Thoracic aorta (tissue), 2 donors: ENCODE data around the gene TMEM161A. TPM values are rescaled to one million over a fixed set of nuclear protein-coding genes. Genes with fewer than 3 reads are reported as not detected.

Experiments
- ATAC-seq: fragments of 150-250 bp; one replicate; pipeline ENCODE4 v1.8.0; 2017; ENCODE audit warnings: low read depth; ENCODE audit not compliant: insufficient number of reproducible peaks, low FRiP score
- DNase-seq: peaks from one replicate; pipeline ENCODE4 v3.0.0-alpha.2; 2020; ENCODE audit warnings: low spot score
- H3K27ac ChIP-seq, 2 donors: fragments of 200-600 bp; sonication (generic); 1 replicate in 1 of 2; 2 replicates in 1 of 2; pipeline ENCODE4 v1.5.1; 2016; ENCODE audit warnings: mild to moderate bottlenecking in 2 of 2, moderate library complexity in 2 of 2
- H3K27me3 ChIP-seq: fragments of 200-600 bp; sonication (generic); replicated peaks from 2 replicates; pipeline ENCODE4 v1.6.0; 2016; ENCODE audit warnings: mild to moderate bottlenecking; ENCODE audit not compliant: insufficient read depth
- H3K36me3 ChIP-seq: fragments of 200-600 bp; sonication (generic); one replicate; pipeline ENCODE4 v1.5.1; 2016
- H3K4me1 ChIP-seq, 2 donors: fragments of 200-600 bp; sonication (generic); 1 replicate in 1 of 2; 2 replicates in 1 of 2; pipeline versions ENCODE4 v1.5.1 to v1.6.0; 2016; ENCODE audit warnings: low read depth in 2 of 2, mild to moderate bottlenecking in 1 of 2; ENCODE audit not compliant: control insufficient read depth in 1 of 2
- H3K4me3 ChIP-seq: fragments of 200-600 bp; sonication (generic); 2 replicates; pipeline ENCODE4 v1.5.1; 2016; ENCODE audit warnings: mild to moderate bottlenecking
- H3K9me3 ChIP-seq: fragments of 200-600 bp; sonication (generic); 2 replicates; pipeline ENCODE4 v1.5.1; 2016
- CTCF ChIP-seq: fragments of 200-600 bp; sonication (generic); IDR thresholded peaks from one replicate; pipeline ENCODE4 v1.5.1; 2019; ENCODE audit warnings: antibody characterized with exemption
- total RNA-seq, 2 donors: library from RNA; depleted of rRNA; stranded (reverse); fragments of >200 nt; gene quantifications; one replicate each; pipeline versions ENCODE4 v1.1.0 to v1.2.3, GENCODE V29; 2016

Gene TMEM161A
- total RNA-seq, 2 donors from 2014 or later = 13.8 to 14.4 TPM

GRCh38 chr19:19098703-19099632 is 39.3 kb downstream of the TMEM161A start:
- no peak for TF ChIP-seq CTCF
- Histone ChIP-seq H3K9me3 (no peaks in the 10 kb centered on the region), H3K4me1 (no peaks in the 10 kb centered on the region), H3K27me3 (no peaks in the 10 kb centered on the region), H3K36me3 (peaks cover 9% of the 10 kb centered on the region), H3K27ac (no peak overlapping the region), H3K4me3 (no peak overlapping the region)
- ATAC-seq (no peak), DNase-seq (no peak)

- DNase-seq (no peak), ATAC-seq (no peak)
- TF ChIP-seq CTCF = no peak
- peaks cover 9% of the 10 kb centered on the region for H3K36me3 ChIP-seq
- no peak overlapping the region for H3K4me3 ChIP-seq
- H3K27me3 ChIP-seq = no peaks in the 10 kb centered on the region
- H3K9me3 ChIP-seq = no peaks in the 10 kb centered on the region
- no peaks in the 10 kb centered on the region for H3K4me1 ChIP-seq
- H3K27ac ChIP-seq = no peak overlapping the region
Measured at GRCh38 chr19:19098084-19098702, 40.1 kb downstream of the TMEM161A start.

- Histone ChIP-seq H3K4me3 (no peak overlapping the region), H3K4me1 (no peaks in the 10 kb centered on the region), H3K27ac (no peak overlapping the region), H3K36me3 (peaks cover 9% of the 10 kb centered on the region), H3K9me3 (no peaks in the 10 kb centered on the region), H3K27me3 (no peaks in the 10 kb centered on the region)
- DNase-seq = no peak
- no peak for TF ChIP-seq CTCF
- no peak for ATAC-seq
Measured at GRCh38 chr19:19096641-19097627, 41.3 kb downstream of the TMEM161A start.

GRCh38 chr19:19095691-19096090 is 42.6 kb downstream of the TMEM161A start:
- ATAC-seq (no peak), DNase-seq (no peak)
- Histone ChIP-seq H3K27me3 (no peaks in the 10 kb centered on the region), H3K4me3 (no peak overlapping the region), H3K27ac (no peak overlapping the region), H3K9me3 (no peaks in the 10 kb centered on the region), H3K4me1 (no peaks in the 10 kb centered on the region), H3K36me3 (peaks cover 10% of the 10 kb centered on the region)
- TF ChIP-seq CTCF = no peak
